GM23248 (cell line): ENCODE measurements around the gene RNF10. TPM values are rescaled to one million over a fixed set of nuclear protein-coding genes. Genes with fewer than 3 reads are reported as not detected.

ENCODE experiments used
- DNase-seq: peaks from one replicate; pipeline ENCODE4 v3.0.0-alpha.2; 2015
- H2AFZ ChIP-seq: fragments of 200-600 bp; sonication (generic); 2 replicates; pipeline ENCODE4 v1.6.1; 2016; ENCODE audit warnings: antibody characterized with exemption
- H3F3A ChIP-seq: fragments of 200-600 bp; sonication (generic); 2 replicates; pipeline ENCODE4 v1.6.1; 2016; ENCODE audit warnings: mild to moderate bottlenecking, antibody characterized with exemption, mixed run types; ENCODE audit not compliant: insufficient read depth
- H3K27ac ChIP-seq: fragments of 200-600 bp; sonication (generic); 2 replicates; pipeline ENCODE4 v1.5.1; 2016; ENCODE audit warnings: mild to moderate bottlenecking
- H3K27me3 ChIP-seq: fragments of 200-600 bp; sonication (generic); replicated peaks from 2 replicates; pipeline ENCODE4 v1.6.1; 2016; ENCODE audit warnings: mild to moderate bottlenecking; ENCODE audit not compliant: insufficient read depth
- H3K36me3 ChIP-seq: fragments of 200-600 bp; sonication (generic); 2 replicates; pipeline ENCODE4 v1.6.1; 2016; ENCODE audit warnings: low read depth, mild to moderate bottlenecking
- H3K4me1 ChIP-seq: fragments of 200-600 bp; sonication (generic); 2 replicates; pipeline ENCODE4 v1.6.1; 2016; ENCODE audit warnings: mild to moderate bottlenecking; ENCODE audit not compliant: insufficient read depth
- H3K4me2 ChIP-seq: fragments of 200-600 bp; sonication (generic); one replicate; pipeline ENCODE4 v1.6.1; 2016; ENCODE audit warnings: mild to moderate bottlenecking; ENCODE audit not compliant: unreplicated experiment
- H3K4me3 ChIP-seq: fragments of 200-600 bp; sonication (generic); 2 replicates; pipeline ENCODE4 v1.5.1; 2016; ENCODE audit warnings: mild to moderate bottlenecking
- H3K79me2 ChIP-seq: fragments of 200-600 bp; sonication (generic); 2 replicates; pipeline ENCODE4 v1.6.1; 2016; ENCODE audit warnings: mild to moderate bottlenecking; ENCODE audit not compliant: insufficient read depth
- H3K9ac ChIP-seq: fragments of 200-600 bp; sonication (generic); 2 replicates; pipeline ENCODE4 v1.6.1; 2016; ENCODE audit warnings: mild to moderate bottlenecking
- H3K9me2 ChIP-seq: fragments of 200-600 bp; sonication (generic); 2 replicates; pipeline ENCODE4 v1.6.1; 2016; ENCODE audit warnings: mixed run types, mild to moderate bottlenecking, moderate library complexity; ENCODE audit not compliant: insufficient read depth
- H3K9me3 ChIP-seq: fragments of 200-600 bp; sonication (generic); one replicate; pipeline ENCODE4 v1.6.1; 2017; ENCODE audit warnings: low read depth
- H4K20me1 ChIP-seq: fragments of 200-600 bp; sonication (generic); 2 replicates; pipeline ENCODE4 v1.6.0; 2016; ENCODE audit not compliant: insufficient read depth
- EZH2 ChIP-seq: fragments of 200-600 bp; sonication (generic); IDR thresholded peaks from 2 replicates; pipeline ENCODE4 v1.6.1; 2018; ENCODE audit warnings: antibody characterized with exemption, mild to moderate bottlenecking; ENCODE audit not compliant: insufficient read depth, poor library complexity, severe bottlenecking
- EZH2phosphoT487 ChIP-seq: fragments of 200-600 bp; sonication (generic); IDR thresholded peaks from 2 replicates; pipeline ENCODE4 v1.6.1; 2018; ENCODE audit warnings: antibody characterized with exemption, moderate library complexity, mild to moderate bottlenecking, low read depth; ENCODE audit not compliant: insufficient read depth
- WGBS, 2 experiments: methylation state at CpG; one replicate each; pipeline ENCODE4 v1.1.6; 2015 to 2017; ENCODE audit warnings: low lambda C conversion rate in 2 of 2, low coverage in 1 of 2; ENCODE audit errors: missing lambda C conversion rate in 2 of 2; 5-methylcytosine and 5-hydroxymethylcytosine counted together
- in situ Hi-C: fragments of 300-500 bp; cut with MboI; formaldehyde crosslinking; loops from 2 replicates; pipeline ENCODE4 v1.15.0; 2020
- polyA plus RNA-seq: library from polyadenylated mRNA; unstranded; fragments of >200 nt; fragmentation: Nextera tagmentation; extraction: Ambion mirVana; gene quantifications from 2 replicates; pipeline ENCODE4 v1.2.1, GENCODE V29; 2016
- total RNA-seq: library from RNA; depleted of rRNA; stranded (reverse); fragments of >200 nt; shearing (Covaris generic); gene quantifications from 2 replicates; pipeline ENCODE4 v1.2.3, GENCODE V29; 2014

The RNF10 gene
- total and polyA plus RNA-seq, 2 experiments from 2014 or later: 69.3 to 130 TPM

GRCh38 chr12:120489018-120489417, 45.1 kb upstream of the RNF10 start:
- 83 to 94% methylated on average over 4 of the region's 4 CpGs for WGBS, 2 experiments

GRCh38 chr12:120490325-120490724, 43.8 kb upstream of the RNF10 start:
- peaks cover 13% of the 10 kb centered on the region for H3K79me2 ChIP-seq
- TF ChIP-seq EZH2 (no peak), EZH2phosphoT487 (no peak)
- peaks cover 7% of the 10 kb centered on the region; the same call in 1 of the 2 replicates for H3K4me1 ChIP-seq
- H3K27ac ChIP-seq: no peak overlapping the region
- H2AFZ ChIP-seq: no peak overlapping the region
- H3K36me3 ChIP-seq: no peaks in the 10 kb centered on the region
- in situ Hi-C loops: no loop called here
- no peaks in the 10 kb centered on the region for H3K9me2 ChIP-seq
- H3K4me2 ChIP-seq: no peak overlapping the region
- no peaks in the 10 kb centered on the region for H3K27me3 ChIP-seq
- no peak overlapping the region for H3K9ac ChIP-seq
- no peaks in the 10 kb centered on the region for H4K20me1 ChIP-seq
- no peaks in the 10 kb centered on the region for H3F3A ChIP-seq
- H3K4me3 ChIP-seq: no peak overlapping the region
- WGBS, 2 experiments: 60 to 73% methylated on average over 5 of the region's 5 CpGs
- no peak for DNase-seq
- H3K9me3 ChIP-seq: no peaks in the 10 kb centered on the region

More at GRCh38 chr12:120489018-120489417, 45.1 kb upstream of the RNF10 start:
- Histone ChIP-seq H3K4me2 (no peak overlapping the region), H2AFZ (no peak overlapping the region), H3K9ac (no peak overlapping the region), H3K4me3 (no peak overlapping the region), H3K9me2 (no peaks in the 10 kb centered on the region), H4K20me1 (no peaks in the 10 kb centered on the region), H3K36me3 (no peaks in the 10 kb centered on the region), H3K79me2 (0 out of 2 replicates have a peak, but pooled peaks cover under 1% of the 10 kb centered on the region), H3F3A (no peaks in the 10 kb centered on the region), H3K27me3 (no peaks in the 10 kb centered on the region), H3K9me3 (no peaks in the 10 kb centered on the region), H3K4me1 (no peaks in the 10 kb centered on the region), H3K27ac (no peak overlapping the region)
- no peak for TF ChIP-seq EZH2phosphoT487
- peak; percentile 27 for DNase-seq
- in situ Hi-C loops: no loop called here

- no peak overlapping the region for H3K27ac ChIP-seq
- H4K20me1 ChIP-seq: no peaks in the 10 kb centered on the region
- H2AFZ ChIP-seq: no peak overlapping the region
- H3K9ac ChIP-seq: no peak overlapping the region
- TF ChIP-seq EZH2phosphoT487: no peak
- TF ChIP-seq EZH2: no peak
- in situ Hi-C loops: no loop called here
- no peak overlapping the region for H3K4me2 ChIP-seq
- H3K4me3 ChIP-seq: no peak overlapping the region
- H3K9me3 ChIP-seq: no peaks in the 10 kb centered on the region
- DNase-seq: no peak
- H3K36me3 ChIP-seq: no peaks in the 10 kb centered on the region
- WGBS, 2 experiments: 53 to 62% methylated on average over 2 of the region's 2 CpGs
- peaks cover 7% of the 10 kb centered on the region; the same call in 1 of the 2 replicates for H3K4me1 ChIP-seq
- no peaks in the 10 kb centered on the region for H3K9me2 ChIP-seq
- no peaks in the 10 kb centered on the region for H3F3A ChIP-seq
- no peaks in the 10 kb centered on the region for H3K27me3 ChIP-seq
- H3K79me2 ChIP-seq: peaks cover 15% of the 10 kb centered on the region
Measured at GRCh38 chr12:120490833-120491512, 43.2 kb upstream of the RNF10 start.

GRCh38 chr12:120495186-120495730, 38.9 kb upstream of the RNF10 start:
- peaks cover 34% of the 10 kb centered on the region for H3F3A ChIP-seq
- peak overlapping the region; percentile 85 for H3K4me2 ChIP-seq
- H2AFZ ChIP-seq: peak overlapping the region; percentile 75
- H3K9me2 ChIP-seq: no peaks in the 10 kb centered on the region
- H3K4me3 ChIP-seq: peak overlapping the region; percentile 99
- WGBS, 2 experiments: 27 to 30% methylated on average over 17 of the region's 17 CpGs
- no peaks in the 10 kb centered on the region for H3K27me3 ChIP-seq
- no peaks in the 10 kb centered on the region for H3K9me3 ChIP-seq
- peak overlapping the region; percentile 59 for H3K9ac ChIP-seq
- peaks cover 14% of the 10 kb centered on the region for H3K36me3 ChIP-seq
- peaks cover 15% of the 10 kb centered on the region for H4K20me1 ChIP-seq
- peak; percentile 21 for DNase-seq
- H3K79me2 ChIP-seq: peaks cover 45% of the 10 kb centered on the region
- peaks cover 20% of the 10 kb centered on the region for H3K4me1 ChIP-seq
- H3K27ac ChIP-seq: no peak overlapping the region
- in situ Hi-C loops: no loop called here
- no peak for TF ChIP-seq EZH2
- TF ChIP-seq EZH2phosphoT487: no peak
